GM19463 (cell line): ENCODE measurements around the gene PRPF39.
"Not testable (repeated sequence)": the region's sequence is repeated elsewhere in the genome, so short reads cannot be mapped to it uniquely, and the experiment has no call there.

Experiments
- ATAC-seq: cut with Tn5 transposase; IDR thresholded peaks from one replicate; pipeline ENCODE4 v1.9.1; 2021; ENCODE audit warnings: mild to moderate bottlenecking, moderate library complexity; ENCODE audit not compliant: unreplicated experiment

The PRPF39 gene

DNA sequence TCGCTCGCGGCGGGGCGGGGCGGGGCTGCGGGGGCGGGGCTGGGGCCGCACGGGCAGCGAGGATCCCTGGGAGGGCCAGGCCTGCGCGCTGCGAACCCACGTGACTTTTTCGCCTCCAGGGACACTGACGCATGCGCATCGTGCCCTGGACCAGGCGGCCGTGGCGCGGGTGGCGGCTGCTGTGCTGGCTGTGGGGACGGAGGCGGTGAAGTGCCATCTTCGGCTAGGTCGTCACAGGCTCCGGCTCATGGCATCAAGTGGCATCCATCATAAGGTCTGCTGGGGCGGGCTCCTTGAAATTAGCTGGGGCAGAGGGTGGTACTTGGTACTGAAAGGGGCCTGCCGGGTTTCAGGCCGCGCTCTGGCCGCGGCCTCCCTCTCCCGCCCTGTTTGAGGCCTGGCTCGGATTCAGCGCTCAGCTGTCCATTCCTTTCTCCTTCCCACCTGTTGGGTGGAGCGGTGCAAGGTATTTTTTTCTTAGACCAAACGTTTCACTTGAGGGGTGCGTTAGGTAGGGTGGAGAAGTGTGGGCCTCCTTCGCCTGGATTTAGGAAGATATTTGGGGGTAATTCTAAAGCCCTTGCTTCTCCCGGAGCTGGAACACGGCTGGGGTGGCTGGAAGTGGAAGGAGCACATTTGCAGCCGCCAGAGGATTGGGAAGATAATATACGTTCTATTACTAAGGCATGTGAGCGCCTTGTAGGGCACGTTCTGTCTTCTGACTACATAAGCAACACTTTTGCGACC, at the start of gene PRPF39:
Gene PRPF39 (plus strand): TSS at position 141 of the 747 bp plus-strand sequence. CDS start 11,124 bp downstream, outside the sequence.
- ATAC-seq: peak; percentile 90

- ATAC-seq: no peak
These were observed 49.2 kb upstream of the PRPF39 start for GRCh38 chr14:45034730-45035129.

DNA sequence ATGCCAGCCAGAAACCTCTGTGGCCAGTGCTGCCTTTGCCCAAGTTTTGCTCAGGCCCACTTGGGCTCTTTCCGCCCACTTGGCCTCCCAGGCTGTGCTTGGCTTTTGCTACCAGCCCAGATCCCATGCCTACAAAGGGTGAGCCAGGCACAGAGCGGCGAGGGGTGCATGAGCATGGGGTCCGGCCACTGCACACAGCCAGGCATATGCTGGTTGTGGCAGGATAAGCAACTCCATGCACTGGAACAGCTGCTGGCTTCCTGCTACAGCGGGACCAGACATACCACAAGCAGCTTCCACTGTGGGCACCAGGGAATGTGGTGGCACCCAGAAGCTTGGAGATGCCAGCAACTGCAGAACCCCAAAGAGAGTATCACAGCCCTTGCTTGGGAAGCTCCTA, 45.7 kb upstream of the PRPF39 start:
- ATAC-seq: no peak

- no peak for ATAC-seq
These were observed 45.1 kb upstream of the PRPF39 start for GRCh38 chr14:45038865-45039264.

GRCh38 chr14:45039390-45039789, 44.5 kb upstream of the PRPF39 start:
- no peak for ATAC-seq

DNA sequence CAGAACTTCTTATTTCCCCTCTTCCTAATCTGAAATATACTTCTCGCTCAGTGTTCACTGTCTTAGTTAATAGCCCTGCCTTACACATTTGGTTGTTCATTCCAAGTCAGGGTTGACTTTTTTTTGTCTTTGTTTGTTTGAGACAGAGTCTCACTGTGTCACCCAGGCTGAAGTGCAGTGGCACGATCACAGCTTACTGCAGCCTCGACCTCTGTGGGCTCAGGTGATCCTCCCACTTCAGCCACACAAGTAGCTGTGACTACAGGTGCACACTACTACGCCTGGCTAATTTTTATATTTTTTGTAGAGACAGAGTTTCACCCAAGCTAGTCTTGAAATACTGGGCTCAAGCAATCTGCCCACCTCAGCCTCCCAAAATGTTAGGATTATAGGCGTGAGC, 42.3 kb upstream of the PRPF39 start:
- no peak for ATAC-seq

DNA sequence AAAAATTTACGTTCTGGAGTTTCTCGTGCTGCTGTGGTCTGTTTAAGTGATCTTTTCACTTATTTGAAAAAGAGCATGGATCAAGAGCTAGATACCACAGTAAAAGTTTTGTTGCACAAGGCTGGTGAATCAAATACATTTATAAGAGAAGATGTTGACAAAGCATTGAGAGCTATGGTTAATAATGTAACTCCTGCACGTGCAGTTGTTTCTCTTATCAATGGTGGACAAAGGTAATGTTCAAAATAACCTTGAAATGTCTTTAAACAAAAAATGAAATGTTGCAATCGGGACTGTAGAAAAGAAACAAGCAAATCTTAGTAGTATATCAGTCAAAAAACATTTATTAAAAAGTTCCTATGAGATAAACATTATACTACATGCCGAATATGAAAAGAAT, 39.3 kb upstream of the PRPF39 start:
- ATAC-seq: no peak

- no peak for ATAC-seq
These were observed 35.5 kb upstream of the PRPF39 start for GRCh38 chr14:45048385-45048784.

DNA sequence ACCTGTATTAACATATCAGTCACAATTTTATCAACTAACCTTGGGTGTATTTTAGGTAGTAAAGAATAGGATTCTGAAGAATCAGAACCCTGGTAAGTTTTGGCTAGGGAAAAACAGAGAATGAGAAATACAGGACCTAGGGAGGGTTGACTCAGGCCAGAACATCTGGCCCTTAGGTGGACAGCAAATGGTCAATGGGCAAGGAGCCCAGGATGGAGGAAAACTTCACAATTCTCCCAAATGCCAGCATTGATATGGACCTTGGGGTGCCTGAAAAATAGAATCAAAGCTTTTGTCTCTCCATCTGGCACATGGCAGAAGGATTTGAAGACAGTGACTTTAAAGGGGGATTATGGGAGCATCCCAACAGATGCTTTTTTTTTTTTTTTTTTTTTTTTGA, 32.7 kb upstream of the PRPF39 start:
- no peak for ATAC-seq

GRCh38 chr14:45051896-45052295, 32.0 kb upstream of the PRPF39 start:
- ATAC-seq: no peak

DNA sequence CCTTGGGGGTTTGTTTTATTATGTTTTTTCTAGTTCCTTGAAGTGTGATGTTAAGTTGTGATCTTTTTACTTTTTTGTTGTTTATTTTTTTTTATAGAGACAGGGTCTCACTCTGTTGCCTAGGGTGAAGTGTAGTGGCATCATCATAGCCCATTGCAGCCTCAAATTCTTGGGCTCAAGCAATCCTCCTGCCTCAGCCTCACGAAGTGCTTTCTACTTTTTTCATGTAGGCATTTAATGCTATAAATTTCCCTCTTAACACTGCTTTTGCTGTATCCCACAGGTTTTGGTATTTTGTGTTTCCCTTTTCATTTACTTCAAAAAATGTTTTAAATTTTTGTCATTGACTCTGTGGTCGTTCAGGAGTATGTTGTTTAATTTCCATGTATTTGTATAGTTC, 26.6 kb upstream of the PRPF39 start:
- ATAC-seq: no peak

- ATAC-seq: no peak
These were observed 26.0 kb upstream of the PRPF39 start for GRCh38 chr14:45057881-45058364.

DNA sequence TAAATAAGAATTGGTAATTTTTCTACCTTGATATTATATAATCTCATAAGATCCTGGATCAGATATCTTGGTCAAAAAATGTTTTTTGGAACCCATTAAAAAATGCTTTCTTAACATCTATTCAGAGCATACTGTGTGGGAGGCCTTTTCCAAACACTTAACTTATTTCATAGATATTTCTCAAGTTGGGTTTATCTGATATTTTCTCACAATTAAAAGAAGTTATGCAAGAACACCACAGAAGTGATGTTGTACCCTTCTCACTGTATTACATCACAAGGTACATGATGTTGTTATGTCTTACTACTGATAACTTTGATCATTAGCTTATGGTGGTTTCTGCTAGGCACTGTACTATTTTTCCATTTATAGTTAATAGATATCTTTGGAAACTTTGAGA, 23.4 kb upstream of the PRPF39 start:
- no peak for ATAC-seq

DNA sequence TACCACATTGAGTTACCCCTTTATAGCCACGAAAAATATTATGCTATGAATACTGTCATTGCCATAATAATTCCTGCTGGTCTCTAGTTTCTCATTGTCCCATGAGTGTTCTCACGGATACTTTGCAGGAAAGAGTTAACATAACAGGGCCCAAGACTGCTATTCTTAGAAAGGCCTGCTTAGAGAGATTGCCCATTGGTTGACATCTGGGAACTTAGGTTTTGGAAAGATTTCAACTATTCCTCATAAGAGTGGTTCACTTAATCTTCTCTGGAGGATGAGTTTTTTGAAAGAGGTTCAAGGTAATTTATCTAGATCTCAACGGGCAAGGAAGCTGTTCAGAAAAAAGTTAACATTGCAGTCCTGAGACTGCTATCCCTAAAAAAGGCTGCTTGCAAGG, 18.4 kb upstream of the PRPF39 start:
- ATAC-seq: no peak

DNA sequence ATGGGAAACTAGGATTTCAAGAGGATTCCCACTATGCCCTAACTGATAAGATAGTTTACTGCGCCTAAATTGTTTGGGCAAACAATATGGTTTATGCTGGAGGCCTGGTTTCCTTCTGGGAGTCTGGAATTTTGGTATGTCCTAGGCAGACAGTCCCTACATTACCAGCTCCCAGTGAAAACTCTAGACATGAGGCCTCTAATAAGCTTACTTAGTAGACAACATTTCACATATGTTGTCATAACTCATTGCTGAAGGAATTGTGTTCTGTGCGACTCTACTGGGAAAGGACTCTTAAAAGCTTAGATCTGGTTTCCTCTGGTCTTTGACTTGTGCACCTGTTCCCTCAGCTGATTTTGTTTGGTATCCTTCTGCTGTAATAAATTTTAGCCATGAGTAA, 18.0 kb upstream of the PRPF39 start:
- no peak for ATAC-seq

DNA sequence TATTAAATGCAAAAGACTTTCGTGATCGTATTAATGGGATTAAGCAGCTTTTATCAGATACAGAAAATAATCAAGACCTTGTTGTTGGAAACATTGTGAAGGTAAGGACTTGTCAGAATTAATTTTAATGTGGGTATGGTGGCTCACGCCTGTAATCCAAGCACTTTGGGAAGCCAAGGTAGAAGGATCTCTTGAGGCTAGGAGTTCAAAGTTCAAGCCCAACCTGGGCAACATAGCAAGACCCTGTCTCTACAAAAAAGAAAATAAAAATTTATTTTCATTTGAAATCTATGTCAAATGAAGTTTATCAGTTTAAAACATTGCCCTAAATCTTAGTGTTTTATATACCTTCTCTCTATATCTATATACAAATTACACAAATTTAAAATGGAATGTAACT, 17.2 kb upstream of the PRPF39 start:
- no peak for ATAC-seq

GRCh38 chr14:45068396-45068795, 15.5 kb upstream of the PRPF39 start:
- no peak for ATAC-seq

- ATAC-seq: no peak
These were observed 13.7 kb upstream of the PRPF39 start for GRCh38 chr14:45070215-45070614.

DNA sequence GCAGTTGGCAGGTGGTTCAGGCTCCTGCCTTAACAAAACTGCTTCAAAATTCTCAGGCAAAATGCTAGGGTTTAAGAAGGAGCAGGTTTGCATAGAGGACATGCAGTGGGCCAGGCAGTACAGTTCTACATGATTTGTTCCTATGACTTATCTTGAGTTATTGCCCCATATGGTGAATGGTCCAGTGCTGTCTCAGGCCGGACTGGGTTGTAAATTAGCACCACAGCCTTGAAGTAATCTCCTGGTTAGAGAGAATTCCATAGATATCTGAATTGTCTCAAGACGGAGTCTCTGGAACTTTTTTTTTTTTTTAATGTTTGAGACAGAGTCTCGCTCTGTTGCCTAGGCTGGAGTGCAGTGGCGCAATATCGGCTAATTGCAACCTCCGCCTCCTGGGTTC, 11.8 kb upstream of the PRPF39 start:
- no peak for ATAC-seq

DNA sequence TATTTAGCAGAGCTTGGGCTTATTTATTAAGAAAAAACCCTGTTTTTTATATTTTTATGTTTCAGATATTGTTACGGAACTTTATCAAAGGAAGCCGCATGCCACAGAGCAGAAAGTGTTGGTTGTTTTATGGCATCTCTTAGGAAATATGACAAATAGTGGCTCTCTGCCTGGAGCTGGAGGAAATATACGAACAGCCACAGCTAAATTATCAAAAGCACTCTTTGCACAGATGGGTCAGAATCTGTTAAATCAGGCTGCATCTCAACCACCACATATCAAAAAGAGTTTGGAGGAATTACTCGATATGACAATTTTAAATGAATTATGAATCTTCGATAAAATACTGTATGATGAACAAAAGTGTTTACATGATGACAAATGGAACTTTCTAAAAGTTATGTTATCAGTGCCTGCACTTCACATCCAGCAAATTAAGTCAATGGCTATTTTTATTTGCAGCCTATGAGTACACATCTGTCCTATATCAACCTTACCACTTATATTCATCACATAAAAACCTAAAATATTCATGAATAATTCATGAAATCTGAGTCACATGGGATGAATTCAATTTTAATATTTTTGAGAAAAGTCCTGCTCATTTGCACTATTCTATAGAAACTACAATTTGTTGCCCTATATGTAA, 10.6 kb upstream of the PRPF39 start:
- ATAC-seq: no peak

DNA sequence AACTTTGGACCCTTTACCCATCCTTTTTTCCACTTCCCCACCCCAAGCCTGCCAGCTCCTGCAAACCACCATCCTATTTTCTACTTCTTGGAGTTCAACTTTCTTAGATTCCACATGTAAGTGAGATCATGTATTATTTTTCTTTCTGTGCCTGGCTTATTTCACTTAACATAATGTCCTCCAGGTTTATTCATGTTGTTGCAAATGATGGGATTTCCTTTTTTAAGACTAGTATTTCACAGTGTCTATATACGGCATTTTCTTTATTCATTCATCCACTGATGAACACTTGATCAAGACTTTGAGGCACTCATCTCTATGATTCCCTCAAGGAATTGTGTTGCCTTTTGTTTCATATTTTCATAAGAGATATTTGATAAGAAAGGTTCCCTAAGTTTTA, 5.6 kb upstream of the PRPF39 start:
- no peak for ATAC-seq

DNA sequence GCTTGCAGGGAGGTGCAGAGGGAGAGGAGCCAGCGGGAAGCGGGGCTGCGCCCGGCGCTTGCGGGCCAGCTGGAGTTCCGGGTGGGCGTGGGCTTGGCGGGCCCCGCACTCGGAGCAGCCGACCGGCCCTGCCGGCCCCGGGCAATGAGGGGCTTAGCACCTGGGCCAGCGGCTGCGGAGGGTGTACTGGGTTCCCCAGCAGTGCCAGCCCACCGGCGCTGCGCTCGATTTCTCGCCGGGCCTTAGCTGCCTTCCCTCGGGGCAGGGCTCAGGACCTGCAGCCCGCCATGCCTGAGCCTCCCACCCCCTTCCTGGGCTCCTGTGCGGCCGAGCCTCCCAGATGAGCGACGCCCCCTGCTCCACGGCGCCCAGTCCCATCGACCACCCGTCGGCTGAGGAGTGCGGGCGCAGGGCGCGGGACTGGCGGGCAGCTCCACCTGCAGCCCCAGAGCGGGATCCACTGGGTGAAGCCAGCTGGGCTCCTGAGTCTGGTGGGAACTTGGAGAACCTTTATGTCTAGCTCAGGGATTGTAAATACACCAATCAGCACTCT, 3.4 kb upstream of the PRPF39 start:
- ATAC-seq: not testable (repeated sequence)
